Left cardiac atrium (tissue), 2 donors: ENCODE data around the gene CTSL. TPM values are rescaled to one million over a fixed set of nuclear protein-coding genes. Genes with fewer than 3 reads are reported as not detected.

Experiments used
- total RNA-seq, 2 donors: library from RNA; stranded (reverse); fragmentation: NEBNext Ultra II Directional; extraction: Animal tissue kit (Norgen Biotek cat#: 25700); gene quantifications; one replicate each; pipeline ENCODE4 v1.2.1, GENCODE V29; 2021
- donor health status: DM: no; HTN: yes; CAD: no; lungs with severe emphysema.
- donor health status: DM: yes; HTN: yes; CAD: no.

The CTSL gene
- total RNA-seq, 2 donors from 2014 or later, result 162 to 165 TPM

Other genes with a start within 250 kb of the CTSL start
- 10 to 100 TPM; 19.9 to 21.7 TPM for gene DAPK1, start 228.3 kb upstream of the CTSL start, total RNA-seq
- gene SPATA31E1, start 156.8 kb downstream of the CTSL start, total RNA-seq, result not detected
- gene SPATA31C1, start 191.8 kb downstream of the CTSL start, total RNA-seq, result not detected
- 1 to 10 TPM; 3.6 to 3.7 TPM for gene CDK20, start 248.4 kb downstream of the CTSL start, total RNA-seq